ENCODE results near the gene METRNL.
"Not testable (repeated sequence)": the region's sequence is repeated elsewhere in the genome, so short reads cannot be mapped to it uniquely, and the experiment has no call there.

METRNL gene

DNA sequence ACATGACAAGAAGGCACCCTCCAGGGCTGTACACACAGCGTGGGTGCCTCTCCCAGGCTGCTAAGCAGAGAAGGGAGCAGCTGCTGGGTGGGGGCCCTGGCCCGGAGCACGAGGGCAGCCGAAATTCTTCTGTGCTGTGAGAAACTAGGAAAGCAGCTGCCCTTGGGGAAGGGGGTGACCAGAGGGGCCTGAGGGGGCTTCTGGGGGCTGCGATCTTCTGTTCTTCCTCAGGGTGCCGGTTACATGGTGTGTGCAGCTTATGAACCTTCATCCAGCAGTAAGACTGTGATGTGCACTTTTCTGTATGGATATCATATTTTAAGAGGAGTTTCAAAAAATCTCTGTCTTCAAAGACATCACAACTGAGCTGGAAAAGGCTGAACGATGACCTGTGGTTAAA lies 43.2 kb upstream of the METRNL start:
- no peak for DNase-seq (ENCODE audit: low spot score)
- TF ChIP-seq, protein P1, sequence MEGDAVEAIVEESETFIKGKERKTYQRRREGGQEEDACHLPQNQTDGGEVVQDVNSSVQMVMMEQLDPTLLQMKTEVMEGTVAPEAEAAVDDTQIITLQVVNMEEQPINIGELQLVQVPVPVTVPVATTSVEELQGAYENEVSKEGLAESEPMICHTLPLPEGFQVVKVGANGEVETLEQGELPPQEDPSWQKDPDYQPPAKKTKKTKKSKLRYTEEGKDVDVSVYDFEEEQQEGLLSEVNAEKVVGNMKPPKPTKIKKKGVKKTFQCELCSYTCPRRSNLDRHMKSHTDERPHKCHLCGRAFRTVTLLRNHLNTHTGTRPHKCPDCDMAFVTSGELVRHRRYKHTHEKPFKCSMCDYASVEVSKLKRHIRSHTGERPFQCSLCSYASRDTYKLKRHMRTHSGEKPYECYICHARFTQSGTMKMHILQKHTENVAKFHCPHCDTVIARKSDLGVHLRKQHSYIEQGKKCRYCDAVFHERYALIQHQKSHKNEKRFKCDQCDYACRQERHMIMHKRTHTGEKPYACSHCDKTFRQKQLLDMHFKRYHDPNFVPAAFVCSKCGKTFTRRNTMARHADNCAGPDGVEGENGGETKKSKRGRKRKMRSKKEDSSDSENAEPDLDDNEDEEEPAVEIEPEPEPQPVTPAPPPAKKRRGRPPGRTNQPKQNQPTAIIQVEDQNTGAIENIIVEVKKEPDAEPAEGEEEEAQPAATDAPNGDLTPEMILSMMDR (IDR thresholded peaks at IDR 0.05; ENCODE audit: borderline replicate concordance, control extremely low read depth, extremely low read depth, insufficient read depth, missing control alignments): no peak
- in situ Hi-C loops (cut with MboI; ENCODE audit: low sequenced_read_pairs, unreplicated experiment): no loop called here

DNA sequence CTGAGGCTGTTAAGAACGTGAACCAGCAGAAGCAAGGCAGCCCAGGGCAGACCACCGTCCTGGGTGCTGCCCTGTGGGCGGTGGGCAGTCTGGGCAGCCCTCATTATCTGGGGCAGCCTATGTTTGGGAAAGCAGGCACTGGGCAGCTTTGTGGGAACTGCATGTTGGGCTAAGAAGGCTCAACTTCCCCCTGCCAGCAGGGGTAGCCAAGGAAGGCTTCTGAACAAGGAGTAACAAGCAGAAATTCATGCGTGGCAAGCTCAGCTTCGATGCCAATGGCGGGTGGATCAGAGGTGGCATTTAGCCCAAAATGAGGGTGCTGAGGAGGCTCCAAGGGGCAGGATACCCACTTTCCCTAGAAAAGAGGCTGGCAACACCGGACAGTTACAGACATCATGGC lies 42.7 kb upstream of the METRNL start:
- TF ChIP-seq, protein P1 (IDR thresholded peaks at IDR 0.05; ENCODE audit: borderline replicate concordance, control extremely low read depth, extremely low read depth, insufficient read depth, missing control alignments): no peak
- DNase-seq (ENCODE audit: low spot score): no peak
- in situ Hi-C loops (cut with MboI; ENCODE audit: low sequenced_read_pairs, unreplicated experiment): no loop called here

DNA sequence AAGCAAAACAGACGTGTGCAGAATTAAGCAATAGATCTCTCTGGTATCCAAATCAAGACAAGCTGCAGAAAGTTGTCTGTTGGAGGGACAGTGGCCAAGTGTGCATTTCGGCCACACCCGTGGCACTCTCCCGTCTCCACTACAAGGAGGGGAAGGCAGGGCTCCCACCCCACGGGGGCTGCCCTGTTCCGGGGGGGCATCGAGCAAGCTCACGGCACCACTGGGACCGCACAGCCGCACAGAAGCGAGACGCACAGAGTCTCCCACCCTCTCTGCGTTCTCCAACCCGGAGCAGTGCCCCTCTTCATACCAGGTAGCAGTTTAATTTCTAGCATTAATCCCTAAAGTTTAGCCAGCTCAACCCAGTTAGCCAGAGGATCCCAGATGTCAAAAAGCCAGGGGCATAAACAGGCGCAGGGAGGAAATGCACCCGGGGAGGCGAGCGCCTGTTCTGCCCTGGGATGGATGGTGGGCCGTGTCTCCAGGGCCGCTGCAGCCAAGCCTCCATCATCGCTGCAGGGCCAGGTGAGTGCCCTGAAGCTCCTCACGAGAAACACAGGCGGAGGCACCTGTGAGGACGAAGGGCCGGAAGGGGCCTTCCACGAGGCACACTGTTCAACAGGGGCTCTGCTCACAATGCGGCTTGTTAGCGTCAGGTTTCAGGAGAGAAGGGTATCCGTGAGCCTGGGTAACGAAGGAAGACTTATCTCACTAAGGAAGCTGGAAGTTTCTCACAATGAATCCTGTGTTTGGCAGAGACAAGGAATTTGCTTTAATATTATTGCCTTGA lies 42.1 kb upstream of the METRNL start:
- in situ Hi-C loops (cut with MboI; ENCODE audit: low sequenced_read_pairs, unreplicated experiment): no loop called here
- DNase-seq (ENCODE audit: low spot score): no peak
- TF ChIP-seq, protein P1 (IDR thresholded peaks at IDR 0.05; ENCODE audit: borderline replicate concordance, control extremely low read depth, extremely low read depth, insufficient read depth, missing control alignments): no peak

DNA sequence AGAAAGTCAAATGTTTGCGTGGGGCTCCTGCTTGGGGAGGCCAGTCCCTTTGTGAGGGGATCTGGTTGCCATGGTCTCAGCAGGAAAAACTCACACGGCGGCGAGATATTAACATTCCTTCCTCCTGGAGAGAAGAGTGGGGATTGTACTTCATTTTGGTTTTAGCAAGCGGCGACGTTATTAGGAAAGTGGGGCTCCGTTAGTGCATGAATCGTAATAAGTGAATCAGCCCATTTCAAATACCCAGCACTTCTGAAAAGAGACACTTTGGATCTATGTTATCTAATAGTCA lies 41.6 kb upstream of the METRNL start:
- TF ChIP-seq, protein P1 (IDR thresholded peaks at IDR 0.05; ENCODE audit: borderline replicate concordance, control extremely low read depth, extremely low read depth, insufficient read depth, missing control alignments): no peak
- no peak for DNase-seq (ENCODE audit: low spot score)
- in situ Hi-C loops (cut with MboI; ENCODE audit: low sequenced_read_pairs, unreplicated experiment): no loop called here

DNA sequence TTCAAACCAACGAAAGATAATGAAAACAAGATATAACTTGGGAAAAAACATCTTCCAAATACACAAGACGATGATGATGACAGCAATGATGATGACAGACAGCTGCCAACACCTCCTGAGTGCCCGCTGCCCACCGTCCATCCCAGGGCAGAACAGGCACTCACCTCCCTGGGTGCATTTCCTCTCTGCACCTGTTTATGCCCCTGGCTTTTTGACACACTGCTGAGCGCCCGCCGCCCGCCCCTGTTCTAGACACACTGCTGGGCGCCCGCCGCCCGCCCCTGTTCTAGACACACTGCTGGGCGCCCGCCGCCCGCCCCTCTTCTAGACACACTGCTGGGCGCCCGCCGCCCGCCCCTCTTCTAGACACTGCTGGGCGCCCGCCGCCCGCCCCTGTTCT lies 40.4 kb upstream of the METRNL start:
- in situ Hi-C loops (cut with MboI; ENCODE audit: low sequenced_read_pairs, unreplicated experiment); DNase-seq (ENCODE audit: low spot score): not testable (repeated sequence)

DNA sequence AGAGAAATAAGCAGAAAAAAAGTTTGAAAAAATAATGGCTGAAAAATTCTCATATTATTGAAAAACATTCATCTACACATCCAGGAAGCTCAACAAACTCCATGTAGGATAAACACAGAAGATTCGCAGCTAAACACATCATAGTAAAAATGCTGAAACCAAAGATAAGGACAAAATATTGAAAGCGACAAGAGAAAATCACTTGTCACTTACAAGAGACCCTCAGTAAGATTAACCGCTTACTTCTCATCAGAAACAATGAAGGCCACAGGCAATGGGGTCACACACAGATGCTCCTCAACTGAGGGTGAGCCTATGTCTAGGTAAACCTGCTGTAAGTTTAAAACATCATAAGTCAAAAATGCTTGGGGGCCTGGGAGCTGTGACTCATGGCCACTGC lies 38.1 kb upstream of the METRNL start:
- no peak for DNase-seq (ENCODE audit: low spot score)
- in situ Hi-C loops (cut with MboI; ENCODE audit: low sequenced_read_pairs, unreplicated experiment): no loop called here
- TF ChIP-seq, protein P1 (IDR thresholded peaks at IDR 0.05; ENCODE audit: borderline replicate concordance, control extremely low read depth, extremely low read depth, insufficient read depth, missing control alignments): no peak

DNA sequence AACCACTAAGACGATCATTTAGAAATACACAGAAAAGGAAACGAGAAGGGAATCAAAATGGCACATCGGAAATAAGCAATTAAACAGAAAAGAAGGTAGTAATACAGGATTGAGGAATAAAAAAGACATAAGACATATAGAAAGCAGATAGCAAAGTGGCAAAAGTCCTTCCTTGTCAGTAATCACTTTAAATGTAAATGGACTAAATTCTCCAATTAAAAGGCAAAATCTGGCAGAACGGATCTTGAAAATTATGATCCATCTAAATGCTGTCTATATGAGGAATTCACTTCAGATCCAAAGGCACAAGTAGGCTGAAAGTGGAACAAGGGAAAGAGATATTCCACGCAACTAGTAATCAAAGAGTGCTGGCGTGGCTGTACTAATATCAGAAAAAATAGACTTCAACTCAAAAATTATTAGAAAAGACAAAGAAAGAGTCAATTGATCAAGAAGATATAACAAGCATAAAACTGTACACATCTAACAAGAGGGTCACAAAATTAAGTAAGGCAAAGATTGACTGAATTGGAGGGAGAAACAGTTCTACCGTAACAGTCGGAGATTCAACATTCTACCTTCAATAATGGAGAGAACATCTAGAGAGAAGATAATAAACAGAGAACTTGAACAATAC lies 36.8 kb upstream of the METRNL start:
- TF ChIP-seq, protein P1 (IDR thresholded peaks at IDR 0.05; ENCODE audit: borderline replicate concordance, control extremely low read depth, extremely low read depth, insufficient read depth, missing control alignments): no peak
- no peak for DNase-seq (ENCODE audit: low spot score)
- in situ Hi-C loops (cut with MboI; ENCODE audit: low sequenced_read_pairs, unreplicated experiment): no loop called here

DNA sequence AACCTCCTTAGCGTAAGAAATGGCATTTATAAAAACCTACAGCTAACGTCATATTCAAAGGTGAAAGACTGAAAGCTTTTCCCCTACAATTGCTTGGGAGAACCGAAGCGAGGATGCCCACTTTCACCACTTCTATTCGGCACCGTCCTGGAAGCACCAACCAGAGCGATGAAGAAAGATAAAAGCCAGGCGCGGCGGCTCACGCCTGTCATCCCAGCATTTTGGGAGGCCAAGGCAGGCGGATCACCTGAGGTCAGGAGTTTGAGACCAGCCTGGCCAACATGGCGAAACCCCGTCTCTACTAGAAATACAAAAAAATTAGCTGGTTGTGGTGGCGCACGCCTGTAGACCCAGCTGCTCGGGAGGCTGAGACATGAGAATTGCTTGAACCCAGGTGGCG lies 34.9 kb upstream of the METRNL start:
- in situ Hi-C loops (cut with MboI; ENCODE audit: low sequenced_read_pairs, unreplicated experiment); DNase-seq (ENCODE audit: low spot score): not testable (repeated sequence)

All from GM13976 (cell line).